OCI-LY7 (cell line): ENCODE measurements around the gene ANKMY1. TPM values are rescaled to one million over a fixed set of nuclear protein-coding genes. Genes with fewer than 3 reads are reported as not detected.

ENCODE experiments used
- BruUV-seq: library from RNA; stranded (reverse); fragments of 400-500 nt; replicated peaks from 2 replicates; lab custom pipeline; 2021; lab: Mats Ljungman, UMichigan
- CTCF ChIA-PET: fragments of 300-600 bp; sonication (Branson Sonifier 250); formaldehyde crosslinking; loops from one replicate; lab custom pipeline; 2022; ENCODE audit warnings: antibody characterized with exemption; ENCODE audit not compliant: unreplicated experiment; lab: Charles Lee
- POLR2A ChIA-PET: fragments of 300-600 bp; sonication (Branson Sonifier 250); formaldehyde crosslinking; loops from one replicate; lab custom pipeline; 2022; ENCODE audit warnings: antibody characterized with exemption; lab: Charles Lee
- DNase-seq: peaks from one replicate; pipeline ENCODE4 v3.0.0-alpha.2; 2015; ENCODE audit warnings: low spot score
- H2AFZ ChIP-seq: fragments of 200-600 bp; sonication (generic), shearing (Covaris generic); 2 replicates; pipeline ENCODE4 v1.6.1; 2014; ENCODE audit warnings: mild to moderate bottlenecking, antibody characterized with exemption, low read length, moderate library complexity
- H3K27ac ChIP-seq: fragments of 200-600 bp; sonication (generic); 2 replicates; pipeline ENCODE4 v1.5.1; 2014; ENCODE audit warnings: mixed run types, low read depth, mild to moderate bottlenecking, moderate library complexity, low read length, inconsistent platforms; ENCODE audit not compliant: poor library complexity, severe bottlenecking
- H3K36me3 ChIP-seq: fragments of 200-600 bp; sonication (generic); 2 replicates; pipeline ENCODE4 v1.6.1; 2014; ENCODE audit warnings: mild to moderate bottlenecking, antibody characterized with exemption, low read length, moderate library complexity, mixed read lengths; ENCODE audit not compliant: insufficient read depth
- H3K4me1 ChIP-seq: fragments of 200-600 bp; sonication (generic); 2 replicates; pipeline ENCODE4 v1.5.1; 2014; ENCODE audit warnings: mild to moderate bottlenecking, low read length; ENCODE audit not compliant: insufficient read depth, poor library complexity, severe bottlenecking
- H3K4me2 ChIP-seq: fragments of 200-600 bp; sonication (generic); 2 replicates; pipeline ENCODE4 v1.6.1; 2014; ENCODE audit warnings: mild to moderate bottlenecking, low read length
- H3K4me3 ChIP-seq: fragments of 200-600 bp; sonication (generic); 2 replicates; pipeline ENCODE4 v1.5.1; 2014; ENCODE audit warnings: mild to moderate bottlenecking, low read depth, low read length; ENCODE audit not compliant: poor library complexity, severe bottlenecking
- H3K79me2 ChIP-seq: fragments of 200-600 bp; sonication (generic); 2 replicates; pipeline ENCODE4 v1.6.1; 2016; ENCODE audit warnings: low read depth, mild to moderate bottlenecking, low read length, moderate library complexity, mixed read lengths; ENCODE audit not compliant: insufficient read depth
- H3K9me2 ChIP-seq: fragments of 200-600 bp; sonication (generic); 2 replicates; pipeline ENCODE4 v1.6.1; 2016; ENCODE audit warnings: mild to moderate bottlenecking, low read length, mixed read lengths; ENCODE audit not compliant: insufficient read depth
- H3K9me3 ChIP-seq: fragments of 200-600 bp; sonication (generic); 2 replicates; pipeline ENCODE4 v1.6.1; 2014; ENCODE audit warnings: mild to moderate bottlenecking, mixed run types, low read length, mixed read lengths
- H4K20me1 ChIP-seq: fragments of 200-600 bp; sonication (generic); 2 replicates; pipeline ENCODE4 v1.6.1; 2014; ENCODE audit warnings: mild to moderate bottlenecking, antibody characterized with exemption, low read length, moderate library complexity, mixed read lengths; ENCODE audit not compliant: insufficient read depth
- EZH2phosphoT487 ChIP-seq: fragments of 200-600 bp; sonication (generic); IDR thresholded peaks from 2 replicates; pipeline ENCODE4 v1.6.1; 2018; ENCODE audit warnings: low read depth, borderline replicate concordance, mild to moderate bottlenecking, mixed run types, antibody characterized with exemption, low read length, moderate library complexity, mixed read lengths
- intact Hi-C: fragments of 100-400 bp; cut with micrococcal nuclease; formaldehyde crosslinking; loops from one replicate; pipeline ENCODE4 v1.10.0; 2022; ENCODE audit not compliant: unreplicated experiment
- total RNA-seq, 2 experiments: library from RNA; depleted of rRNA in 1 of 2; stranded (reverse); fragments of >200 nt in 1 of 2; shearing (Covaris generic) in 1 of 2; gene quantifications; 2 replicates each; pipeline ENCODE4 v1.2.3, GENCODE V29; 2014 to 2022
- TF ChIP-seq, protein P1 (sequence below): fragments of 200-600 bp; sonication (generic); conservative IDR thresholded peaks from 2 replicates; pipeline ENCODE4 v1.5.1; 2014; ENCODE audit warnings: mild to moderate bottlenecking, antibody characterized with exemption, low read length, moderate library complexity, mixed read lengths

The ANKMY1 gene
- total RNA-seq, 2 experiments from 2014 or later, result 30.6 to 65.9 TPM

DNA sequence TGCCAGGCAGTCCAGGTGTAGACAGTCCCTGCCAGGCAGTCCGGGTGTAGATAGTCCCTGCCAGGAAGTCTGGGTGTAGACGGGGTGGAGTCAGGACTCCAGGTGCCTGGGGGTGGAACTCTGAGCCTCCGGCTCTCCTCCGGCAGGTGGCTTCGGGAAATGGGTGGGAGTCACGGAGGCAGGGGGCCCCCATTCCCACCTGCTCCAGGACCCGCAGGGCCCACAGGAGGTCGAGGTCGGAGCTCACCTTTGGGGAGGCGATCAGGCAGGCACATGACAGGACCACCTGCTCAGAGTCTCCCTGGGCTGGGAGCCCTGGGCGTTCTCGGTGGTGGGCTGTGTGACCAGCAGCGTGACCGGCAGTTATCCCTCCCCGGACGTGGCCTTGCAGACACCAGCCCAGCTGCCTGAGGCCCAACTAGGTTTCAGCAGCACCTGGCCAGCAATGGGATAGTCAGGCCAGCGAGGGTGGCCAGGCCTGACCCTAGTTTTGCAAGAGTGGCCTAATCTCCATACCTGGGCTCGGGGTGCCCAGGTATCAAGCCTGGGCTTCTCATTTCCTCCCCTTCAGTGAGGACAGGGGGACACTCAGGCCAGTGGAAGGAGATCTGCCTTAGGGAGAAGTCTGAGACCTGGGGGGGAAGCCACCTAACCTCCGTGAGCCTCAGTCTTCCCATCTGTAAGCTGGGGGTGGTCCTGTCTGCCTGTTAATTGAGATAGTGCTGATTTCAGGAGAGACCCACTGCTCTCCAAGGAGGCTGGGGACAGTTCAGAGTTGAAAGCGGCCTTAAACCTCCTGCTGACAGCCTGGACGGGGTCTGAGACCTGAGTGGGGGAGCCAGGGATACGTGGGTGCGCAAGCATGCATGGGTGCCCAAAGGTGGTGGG, 109.2 kb downstream of the ANKMY1 start:
- Histone ChIP-seq H3K4me1 (no peaks in the 10 kb centered on the region), H3K4me2 (no peak overlapping the region), H2AFZ (no peak overlapping the region), H3K4me3 (no peak overlapping the region), H3K9me3 (no peaks in the 10 kb centered on the region), H3K36me3 (no peaks in the 10 kb centered on the region), H3K79me2 (no peaks in the 10 kb centered on the region), H3K27ac (no peak overlapping the region), H3K9me2 (no peaks in the 10 kb centered on the region), H4K20me1 (no peaks in the 10 kb centered on the region)
- no TSS peak for BruUV-seq
- intact Hi-C loops, result no loop called here
- CTCF ChIA-PET, result interaction anchor here (0.6 kb wide), 1 partner anchor 215 kb away, joined by 10 read pairs; no protein-coding TSS in a partner anchor
- POLR2A ChIA-PET, result no interaction called here
- DNase-seq, result no peak
- no peak for TF ChIP-seq EZH2phosphoT487
- TF ChIP-seq, protein P1, sequence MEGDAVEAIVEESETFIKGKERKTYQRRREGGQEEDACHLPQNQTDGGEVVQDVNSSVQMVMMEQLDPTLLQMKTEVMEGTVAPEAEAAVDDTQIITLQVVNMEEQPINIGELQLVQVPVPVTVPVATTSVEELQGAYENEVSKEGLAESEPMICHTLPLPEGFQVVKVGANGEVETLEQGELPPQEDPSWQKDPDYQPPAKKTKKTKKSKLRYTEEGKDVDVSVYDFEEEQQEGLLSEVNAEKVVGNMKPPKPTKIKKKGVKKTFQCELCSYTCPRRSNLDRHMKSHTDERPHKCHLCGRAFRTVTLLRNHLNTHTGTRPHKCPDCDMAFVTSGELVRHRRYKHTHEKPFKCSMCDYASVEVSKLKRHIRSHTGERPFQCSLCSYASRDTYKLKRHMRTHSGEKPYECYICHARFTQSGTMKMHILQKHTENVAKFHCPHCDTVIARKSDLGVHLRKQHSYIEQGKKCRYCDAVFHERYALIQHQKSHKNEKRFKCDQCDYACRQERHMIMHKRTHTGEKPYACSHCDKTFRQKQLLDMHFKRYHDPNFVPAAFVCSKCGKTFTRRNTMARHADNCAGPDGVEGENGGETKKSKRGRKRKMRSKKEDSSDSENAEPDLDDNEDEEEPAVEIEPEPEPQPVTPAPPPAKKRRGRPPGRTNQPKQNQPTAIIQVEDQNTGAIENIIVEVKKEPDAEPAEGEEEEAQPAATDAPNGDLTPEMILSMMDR, result no peak

DNA sequence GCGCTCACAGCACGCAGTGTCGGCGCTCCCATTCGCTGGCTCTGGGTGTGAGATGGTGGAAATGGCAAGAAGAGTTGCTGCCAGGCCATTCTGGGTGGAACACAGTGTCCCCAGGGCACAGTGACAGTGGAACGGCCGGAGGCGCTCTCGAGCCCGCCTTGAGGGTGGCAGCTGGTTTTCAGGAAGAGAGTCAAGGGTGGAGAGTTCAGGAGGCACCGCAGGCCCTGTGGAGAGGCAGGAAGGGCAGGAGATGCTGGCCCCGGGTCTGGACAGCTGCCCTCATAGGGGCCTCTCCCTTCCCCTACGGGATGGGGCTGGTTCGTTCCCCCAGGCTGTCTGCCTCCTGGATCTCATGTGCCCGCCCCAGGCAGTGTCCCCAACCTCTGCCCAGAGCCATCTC, 109.9 kb downstream of the ANKMY1 start:
- no peaks in the 10 kb centered on the region for H3K79me2 ChIP-seq
- H3K9me2 ChIP-seq, result no peaks in the 10 kb centered on the region
- intact Hi-C loops, result no loop called here
- no peaks in the 10 kb centered on the region for H3K36me3 ChIP-seq
- ChIA-PET POLR2A (no interaction called here), CTCF (interaction anchor here (0.6 kb wide), 1 partner anchor 214 kb away, joined by 10 read pairs; no protein-coding TSS in a partner anchor)
- H3K9me3 ChIP-seq, result no peaks in the 10 kb centered on the region
- H3K27ac ChIP-seq, result no peak overlapping the region
- no peak for DNase-seq
- H3K4me1 ChIP-seq, result no peaks in the 10 kb centered on the region
- H3K4me3 ChIP-seq, result no peak overlapping the region
- TF ChIP-seq EZH2phosphoT487, result no peak
- TF ChIP-seq, protein P1, result no peak
- no peak overlapping the region for H3K4me2 ChIP-seq
- H4K20me1 ChIP-seq, result no peaks in the 10 kb centered on the region
- no TSS peak for BruUV-seq
- H2AFZ ChIP-seq, result no peak overlapping the region

DNA sequence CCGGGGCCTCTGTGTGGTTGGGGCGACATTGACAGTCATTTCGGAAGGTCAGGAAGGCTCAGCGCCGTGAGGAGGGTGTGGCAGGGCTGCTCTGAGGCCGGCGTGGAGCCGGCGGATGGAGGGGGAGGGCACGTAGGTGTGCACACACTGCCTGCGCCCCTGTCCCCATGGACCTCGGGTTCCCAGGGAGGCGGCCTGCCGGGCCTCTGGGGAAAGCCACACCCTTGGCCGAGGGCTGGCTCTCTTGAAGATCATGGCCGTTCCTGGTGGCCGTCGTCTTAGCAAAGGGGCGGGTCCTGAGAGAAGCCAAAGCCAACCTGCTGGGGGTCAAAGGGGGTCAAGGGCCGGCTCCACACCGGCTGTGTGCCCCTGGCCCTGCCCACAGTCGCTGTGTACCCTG, 110.5 kb downstream of the ANKMY1 start:
- no peak for TF ChIP-seq EZH2phosphoT487
- TF ChIP-seq, protein P1, result no peak
- Histone ChIP-seq H3K4me3 (no peak overlapping the region), H3K27ac (no peak overlapping the region), H3K4me2 (no peak overlapping the region), H3K9me2 (no peaks in the 10 kb centered on the region), H2AFZ (no peak overlapping the region), H3K79me2 (no peaks in the 10 kb centered on the region), H3K36me3 (no peaks in the 10 kb centered on the region), H3K9me3 (no peaks in the 10 kb centered on the region), H4K20me1 (no peaks in the 10 kb centered on the region), H3K4me1 (no peaks in the 10 kb centered on the region)
- no peak for DNase-seq
- ChIA-PET CTCF (no interaction called here), POLR2A (no interaction called here)
- no TSS peak for BruUV-seq
- intact Hi-C loops, result no loop called here
